HG03460 (cell line): Measurements from ENCODE around the gene PLA2G4C.

Experiments
- ATAC-seq: cut with Tn5 transposase; IDR thresholded peaks from one replicate; pipeline ENCODE4 v1.9.1; 2021; ENCODE audit not compliant: unreplicated experiment

The PLA2G4C gene

GRCh38 chr19:48110350-48110966, at the start of gene PLA2G4C:
TSS of gene PLA2G4C (minus strand) at chr19:48110817. CDS start at chr19:48106529, 4,288 bp downstream.
- ATAC-seq = peak; percentile 61

- ATAC-seq = no peak
These were observed 47.7 kb upstream of the PLA2G4C start for GRCh38 chr19:48158210-48158790.

DNA sequence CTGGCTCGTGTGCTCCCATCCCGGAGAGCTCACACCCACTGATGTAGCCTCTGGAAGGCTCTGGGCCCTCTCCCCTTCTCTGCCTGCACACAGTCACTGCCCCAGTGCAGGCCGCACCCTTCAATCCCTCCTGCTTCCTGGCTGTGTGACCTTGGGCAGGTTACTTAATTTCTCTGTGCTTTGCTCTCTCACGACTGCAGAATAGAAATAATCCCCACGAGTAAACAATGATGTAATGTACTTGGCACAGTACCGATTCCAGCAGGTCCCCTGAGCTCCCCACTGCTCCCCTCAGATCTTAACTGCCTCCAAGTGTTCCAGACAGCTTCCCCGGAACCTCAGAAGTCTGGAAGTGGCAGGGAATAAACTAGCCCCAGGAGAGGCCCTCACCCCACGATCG, 43.4 kb upstream of the PLA2G4C start:
- no peak for ATAC-seq

- no peak for ATAC-seq
These were observed 41.9 kb upstream of the PLA2G4C start for GRCh38 chr19:48152551-48152950.

- ATAC-seq = no peak
These were observed 38.8 kb upstream of the PLA2G4C start for GRCh38 chr19:48149430-48149829.

- no peak for ATAC-seq
These were observed 38.0 kb upstream of the PLA2G4C start for GRCh38 chr19:48148576-48148975.

DNA sequence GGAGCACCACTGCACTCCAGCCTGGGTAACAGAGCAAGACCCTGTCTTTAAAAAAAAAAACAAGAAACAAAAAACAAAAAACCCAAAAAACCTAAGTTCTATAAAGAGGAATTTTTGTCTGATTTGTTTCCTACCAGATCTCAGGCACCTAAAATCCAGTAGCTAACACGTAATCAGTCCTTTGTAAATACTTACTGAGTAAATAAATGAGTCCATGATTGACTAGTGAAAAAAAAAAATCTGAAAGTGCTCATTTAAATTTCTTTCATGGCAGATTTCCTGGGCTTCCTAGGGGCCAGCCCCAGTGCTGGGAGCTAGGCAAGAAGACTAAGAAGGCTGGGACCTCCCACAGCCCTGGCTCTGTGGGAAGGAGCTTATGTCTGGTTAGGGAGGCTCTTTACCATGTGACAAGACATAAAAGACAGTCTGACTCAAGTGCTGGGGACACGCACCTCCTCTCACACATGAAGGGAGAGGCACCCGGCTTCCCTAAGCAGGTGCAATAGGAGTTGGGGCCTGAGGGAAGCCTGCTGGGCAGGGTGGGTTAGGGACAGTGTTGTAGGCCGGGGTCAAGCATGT, 37.1 kb upstream of the PLA2G4C start:
- no peak for ATAC-seq

- no peak for ATAC-seq
These were observed 28.4 kb upstream of the PLA2G4C start for GRCh38 chr19:48139053-48139452.

- ATAC-seq = no peak
These were observed 26.8 kb upstream of the PLA2G4C start for GRCh38 chr19:48137411-48137810.

GRCh38 chr19:48136547-48136946, 25.9 kb upstream of the PLA2G4C start:
- no peak for ATAC-seq

- ATAC-seq = no peak
These were observed 24.8 kb upstream of the PLA2G4C start for GRCh38 chr19:48135411-48135810.

GRCh38 chr19:48133094-48133493, 22.5 kb upstream of the PLA2G4C start:
- ATAC-seq = no peak

- no peak for ATAC-seq
These were observed 16.9 kb upstream of the PLA2G4C start for GRCh38 chr19:48127561-48127960.

DNA sequence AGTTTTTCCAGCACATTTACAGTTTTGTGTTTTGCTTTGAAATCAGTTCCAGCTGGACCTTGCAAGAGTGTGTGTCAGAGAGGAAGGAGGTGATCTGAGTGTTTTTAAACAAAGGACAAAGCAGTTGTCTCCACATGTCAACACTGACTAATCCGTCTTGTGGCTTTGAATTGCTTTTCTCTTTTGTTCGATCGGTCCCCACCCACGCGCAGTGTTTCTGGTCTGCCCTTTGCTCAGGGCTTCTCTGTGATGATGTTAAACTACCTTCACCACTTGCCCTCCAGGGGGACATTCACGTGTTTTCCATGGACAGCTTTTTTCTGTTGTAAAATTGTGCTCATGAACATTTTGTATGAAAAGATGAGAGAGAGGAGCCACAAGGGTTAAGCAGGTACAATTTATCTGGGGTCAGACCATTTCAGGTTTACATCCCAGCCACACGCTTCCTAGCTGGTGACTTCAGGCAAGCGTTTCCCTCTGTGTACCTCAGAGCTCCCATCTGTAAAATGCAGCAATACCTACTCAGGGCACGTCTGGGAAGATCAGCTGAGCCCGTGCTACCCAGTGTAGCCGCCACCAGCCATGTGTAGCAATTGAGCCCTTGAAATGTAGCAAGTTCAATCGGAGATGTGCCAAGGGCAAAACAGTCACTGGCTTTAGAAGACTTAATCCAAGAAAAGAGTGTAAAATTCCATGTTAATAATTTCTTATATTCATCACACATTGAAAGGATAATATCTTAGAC, 13.5 kb upstream of the PLA2G4C start:
- ATAC-seq = no peak

GRCh38 chr19:48122421-48122820, 11.8 kb upstream of the PLA2G4C start:
- no peak for ATAC-seq

DNA sequence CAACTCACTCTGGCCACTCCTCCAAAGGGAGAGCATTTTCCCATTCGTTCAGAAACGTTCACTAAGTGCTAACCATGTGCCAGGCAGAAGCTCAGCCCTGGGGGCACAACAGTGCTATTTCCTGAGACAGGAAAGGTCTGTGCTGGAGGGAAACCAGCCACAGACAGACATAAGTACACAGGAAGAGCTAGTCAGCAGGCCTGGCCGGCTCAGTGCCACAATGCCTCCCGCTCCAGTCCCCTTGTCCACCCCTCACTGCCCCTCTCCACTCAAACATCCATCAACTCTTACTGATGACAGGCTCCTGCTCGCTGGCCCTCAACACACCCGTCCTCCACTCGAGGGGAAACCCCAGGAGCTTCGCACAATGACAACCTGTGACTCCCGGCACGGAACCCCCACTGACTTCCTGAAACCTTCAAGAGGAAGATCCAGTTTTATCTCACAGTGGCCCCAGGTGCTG, 11.3 kb upstream of the PLA2G4C start:
- no peak for ATAC-seq

DNA sequence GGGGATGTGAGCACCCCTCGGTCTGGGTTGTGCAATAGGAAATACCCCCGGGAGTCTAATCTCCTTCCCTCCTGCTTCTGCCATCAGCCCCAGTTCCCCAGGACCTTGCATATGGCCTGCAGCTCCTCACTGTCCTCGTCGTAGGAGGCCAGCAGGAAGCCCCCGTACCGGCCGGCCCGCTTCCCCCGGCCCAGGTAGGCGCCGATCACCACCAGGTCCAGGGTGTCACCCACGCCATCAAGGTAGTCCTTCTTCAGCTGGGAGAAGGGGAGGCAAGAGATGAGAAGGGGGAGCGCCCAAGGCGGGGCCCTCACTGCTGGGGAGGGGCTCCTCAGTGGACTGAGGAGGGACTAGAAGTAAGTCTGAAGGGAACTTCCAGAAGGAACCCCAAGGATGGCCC, 10.4 kb upstream of the PLA2G4C start:
- no peak for ATAC-seq

- no peak for ATAC-seq
These were observed 9.9 kb upstream of the PLA2G4C start for GRCh38 chr19:48120505-48120904.

GRCh38 chr19:48118131-48118517, 7.5 kb upstream of the PLA2G4C start:
- no peak for ATAC-seq

DNA sequence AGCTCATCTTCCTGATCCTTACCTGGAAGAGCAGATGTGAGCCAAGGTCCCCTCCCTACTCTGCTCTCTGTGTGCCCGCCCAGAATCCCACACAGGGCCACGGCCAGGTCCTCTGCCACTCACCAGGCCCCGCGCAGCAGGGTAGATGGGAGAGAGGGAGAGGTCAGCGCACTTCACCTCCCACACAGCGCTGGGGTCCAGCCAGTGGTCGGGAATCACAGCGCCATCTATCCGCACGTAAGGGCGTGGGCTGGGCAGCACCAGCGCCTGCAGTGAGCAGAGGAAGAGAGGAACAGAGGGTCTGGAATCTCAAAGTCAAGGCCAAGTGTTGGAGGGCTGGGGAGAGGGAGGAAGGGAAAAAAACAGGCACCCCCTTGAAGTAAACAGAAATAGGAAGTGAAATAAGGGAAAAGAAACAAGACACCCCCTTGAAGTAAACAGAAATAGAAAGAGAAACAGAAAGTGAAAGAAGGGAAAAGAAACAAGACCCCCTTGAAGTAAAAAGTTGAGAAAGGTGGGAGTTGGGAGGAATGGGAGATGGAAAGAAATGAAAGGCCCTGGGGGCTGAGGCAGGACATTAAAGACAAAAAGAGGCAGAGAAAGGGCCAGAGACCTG, 7.0 kb upstream of the PLA2G4C start:
- ATAC-seq = no peak

GRCh38 chr19:48113190-48113917, 2.7 kb upstream of the PLA2G4C start:
- no peak for ATAC-seq
